Activated naive CD8-positive, alpha-beta T cell treated with anti-CD3 and anti-CD28 coated beads, Interleukin-2, amount 50 U/mL, for 16 hours (primary cell): Measurements from ENCODE around the gene PKLR.
A peak's percentile ranks its signal among the peaks of the same experiment; 100 is the strongest.
"Not testable (repeated sequence)": the region's sequence is repeated elsewhere in the genome, so short reads cannot be mapped to it uniquely, and the experiment has no call there.

Source experiments
- DNase-seq: peaks from one replicate; pipeline ENCODE4 v3.0.0-alpha.2; 2020; ENCODE audit warnings: low read depth, low spot score

The PKLR gene

GRCh38 chr1:155255243-155256007, 45.8 kb downstream of the PKLR start, which contains the start of gene ENTREP3:
ENTREP3 (minus strand) TSS chr1:155255483; CDS start chr1:155254877, 606 bp downstream.
- DNase-seq: peak; percentile 62

DNA sequence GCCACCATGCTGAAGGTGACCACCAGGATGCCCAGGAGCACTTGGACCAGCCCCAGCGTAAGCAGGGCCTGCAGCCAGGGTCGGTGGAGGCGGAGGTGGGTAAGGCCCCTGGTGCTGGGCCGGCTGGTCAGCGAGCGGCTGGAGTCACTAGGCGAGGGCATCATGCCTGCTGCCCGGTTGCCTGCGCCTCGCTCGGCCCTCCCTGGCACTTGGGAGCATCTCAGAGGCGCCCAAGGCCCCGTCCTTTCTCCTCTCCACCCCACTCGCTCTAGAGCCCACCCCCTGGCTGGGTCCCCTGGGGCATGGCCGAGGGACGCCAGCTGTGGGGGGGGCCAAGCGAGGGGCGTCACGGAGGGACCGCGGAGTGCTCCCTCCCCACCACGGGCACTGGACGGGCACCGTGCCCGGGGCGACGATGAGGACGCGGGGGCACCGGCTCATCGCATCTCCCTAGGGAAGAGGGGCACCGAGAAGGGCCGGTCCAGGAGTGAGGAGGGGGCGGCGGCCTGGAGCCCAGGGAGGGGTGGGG, 46.5 kb downstream of the PKLR start:
- DNase-seq: no peak

DNA sequence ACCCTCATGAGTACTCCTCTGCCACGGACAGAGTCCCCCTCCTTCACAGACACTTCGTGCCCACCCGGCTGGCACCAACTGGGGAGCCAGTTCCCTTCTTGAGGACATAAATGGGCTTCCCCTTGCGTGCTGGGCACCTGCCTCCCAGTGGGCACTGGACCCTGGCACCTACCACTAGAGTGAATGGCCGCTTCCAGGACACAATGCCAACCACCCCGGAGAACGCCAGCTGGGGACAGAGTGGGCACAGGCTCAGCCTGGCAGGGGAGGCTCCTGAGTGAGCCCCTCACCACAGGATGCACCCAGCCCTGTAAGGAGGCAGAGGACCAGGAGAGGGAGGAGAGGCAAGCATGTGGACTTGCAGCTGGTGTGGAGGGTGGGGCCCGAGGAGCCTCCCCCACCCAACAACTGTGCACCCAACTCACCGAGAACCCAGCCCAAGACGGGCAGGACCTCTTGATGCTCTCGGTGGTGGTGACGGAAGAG, 47.0 kb downstream of the PKLR start:
- DNase-seq: no peak

DNA sequence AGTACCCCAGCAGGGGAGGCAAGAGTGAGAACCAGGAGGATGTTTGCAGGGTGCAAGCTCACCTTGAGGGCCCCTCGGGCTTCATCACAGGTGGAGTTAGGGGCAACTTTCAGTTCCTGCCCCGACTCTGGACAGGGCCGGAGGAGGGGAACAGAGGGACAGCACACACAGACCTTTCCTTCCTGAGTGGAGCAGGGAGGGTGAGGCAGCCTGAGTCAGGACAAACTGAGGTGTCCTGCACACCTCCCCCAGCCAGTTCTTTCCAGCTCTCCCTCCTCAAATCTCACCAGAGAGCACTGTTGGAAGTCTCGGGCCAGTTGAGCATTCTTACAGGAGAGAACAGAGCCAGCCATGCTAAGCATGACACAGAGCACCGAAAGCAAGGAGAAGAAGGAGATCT, 47.4 kb downstream of the PKLR start:
- DNase-seq: no peak

- no peak for DNase-seq
These were observed 48.0 kb downstream of the PKLR start for GRCh38 chr1:155253208-155253607.

GRCh38 chr1:155251566-155251965, 49.7 kb downstream of the PKLR start:
- no peak for DNase-seq

GRCh38 chr1:155250633-155251449, 50.4 kb downstream of the PKLR start:
- peak; percentile 93 for DNase-seq

DNA sequence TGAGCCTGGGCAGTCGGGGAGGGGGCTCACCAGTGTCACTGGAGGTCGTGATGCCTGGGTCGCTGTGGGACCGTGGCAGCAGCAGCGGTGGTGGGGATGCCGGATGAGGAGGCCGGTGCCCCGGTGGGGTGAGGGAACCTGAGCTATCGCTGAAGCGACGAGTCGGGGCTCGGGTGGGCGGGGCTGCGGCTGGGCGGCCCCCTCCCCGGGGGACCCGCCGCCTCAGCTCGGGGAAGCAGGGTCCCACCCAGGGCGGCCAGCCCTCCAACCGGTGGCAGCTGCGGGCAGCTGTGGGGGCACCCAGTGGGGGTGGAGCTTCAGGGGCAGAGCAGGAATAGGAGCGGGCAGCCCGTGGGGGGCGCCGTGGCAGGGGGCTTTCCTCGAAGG, 51.0 kb downstream of the PKLR start:
- DNase-seq: no peak

DNA sequence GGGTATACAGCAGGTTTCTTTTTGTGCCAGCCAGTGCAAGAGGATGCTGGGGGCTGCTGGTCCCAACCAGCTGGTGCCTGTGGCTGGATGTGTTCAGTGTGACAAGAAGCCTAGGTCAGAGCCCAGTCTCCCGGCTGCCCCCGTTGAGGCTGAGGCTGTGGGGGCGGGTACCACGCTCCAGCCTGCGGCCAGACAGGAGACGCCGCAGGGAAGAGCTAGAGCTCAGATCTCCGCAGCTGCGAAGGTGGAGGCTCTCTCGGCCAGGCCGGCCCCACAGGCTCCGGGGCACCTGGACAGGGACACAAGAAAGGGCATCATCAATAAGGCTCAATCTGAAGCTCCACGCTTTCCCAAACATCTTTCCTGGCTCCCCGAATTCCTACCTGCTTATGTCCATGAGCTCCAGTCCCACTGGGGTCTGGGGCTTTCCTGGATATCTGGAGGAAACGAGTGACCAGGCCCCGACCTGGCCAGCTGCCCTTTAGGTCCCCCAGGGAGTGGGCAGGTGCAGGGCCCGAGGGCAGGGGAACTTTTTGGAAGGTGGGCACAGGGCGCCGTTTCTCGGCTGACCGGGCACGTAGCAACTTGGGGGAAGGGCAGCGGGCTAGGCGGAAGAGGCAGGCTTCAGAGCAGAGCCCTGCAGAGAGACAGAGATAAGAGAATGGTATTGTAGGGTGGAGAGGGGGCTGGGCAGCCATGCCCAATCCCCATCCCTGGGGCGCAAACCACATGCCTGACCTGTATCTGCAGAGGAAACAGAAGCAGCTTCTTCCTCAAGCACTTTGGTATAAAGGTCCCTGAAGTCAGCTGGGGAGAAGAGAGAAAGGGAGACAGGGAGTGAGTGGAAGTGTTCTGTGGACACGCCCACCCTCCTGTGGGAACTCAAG, 53.3 kb downstream of the PKLR start:
- no peak for DNase-seq

GRCh38 chr1:155246796-155247195, 54.4 kb downstream of the PKLR start:
- DNase-seq: not testable (repeated sequence)

GRCh38 chr1:155245163-155245524, 56.1 kb downstream of the PKLR start:
- DNase-seq: no peak

DNA sequence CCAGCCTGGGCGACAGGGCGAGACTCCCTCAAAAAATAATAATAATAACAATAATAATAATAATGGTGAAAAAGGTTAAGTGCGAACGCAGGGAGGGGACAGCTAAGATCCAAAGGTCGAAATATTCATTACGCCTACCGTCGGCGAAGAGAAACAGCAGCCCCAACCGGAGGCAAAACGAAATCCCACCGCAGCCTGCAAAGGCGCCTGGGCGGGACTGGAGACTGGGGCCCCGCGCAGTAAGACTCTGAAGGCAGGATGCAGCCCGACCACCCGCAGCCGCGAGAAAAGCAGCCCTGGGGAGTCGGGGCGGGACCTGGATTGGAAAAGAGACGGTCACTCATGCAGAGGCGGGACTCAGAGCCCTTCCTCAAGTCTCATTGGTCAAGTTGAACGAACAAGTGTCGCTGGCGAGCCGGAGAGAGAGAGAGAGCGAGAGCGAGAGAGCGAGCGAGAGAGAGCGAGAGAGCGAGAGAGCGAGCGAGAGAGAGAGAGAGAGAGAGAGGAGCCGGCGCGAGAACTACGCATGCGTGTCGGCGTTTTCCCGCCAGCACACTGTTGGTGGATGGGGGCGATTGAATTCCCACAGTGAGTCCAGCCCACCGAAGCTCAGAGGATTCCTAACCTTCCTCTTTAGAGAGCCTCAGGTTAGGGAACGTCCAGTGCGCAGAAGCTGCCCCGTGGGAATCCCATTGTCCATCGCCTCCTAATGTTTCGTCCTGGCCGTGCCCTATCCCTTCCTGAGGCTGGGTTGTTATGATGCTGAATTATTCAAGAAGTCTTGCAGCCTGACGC, 56.7 kb downstream of the PKLR start:
- peak; percentile 86 for DNase-seq

- no peak for DNase-seq
These were observed 58.4 kb downstream of the PKLR start for GRCh38 chr1:155242805-155243358.

DNA sequence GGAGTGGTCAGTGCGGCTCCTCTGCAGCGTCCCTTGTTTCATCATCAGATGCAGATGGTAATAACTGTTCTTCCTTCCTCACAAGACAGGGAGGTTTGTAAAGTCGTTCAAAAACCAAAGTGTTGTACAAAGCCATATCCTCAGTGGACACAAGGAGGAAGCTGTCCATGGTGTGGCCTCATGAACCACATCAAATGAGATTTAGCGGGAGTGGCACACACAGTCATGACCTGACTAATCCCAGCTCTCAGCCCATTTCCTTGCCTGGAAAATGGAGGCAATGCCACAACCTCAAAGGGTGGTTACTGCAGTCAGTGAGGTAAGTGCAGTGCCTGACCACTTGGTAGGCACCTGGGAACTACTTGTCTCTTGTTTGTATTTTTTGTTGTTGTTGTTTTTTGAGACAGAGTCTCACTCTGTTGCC, 59.4 kb downstream of the PKLR start:
- no peak for DNase-seq

- no peak for DNase-seq
These were observed 60.1 kb downstream of the PKLR start for GRCh38 chr1:155241069-155241679.
